Stimulated activated CD8-positive, alpha-beta memory T cell treated with anti-CD3 and anti-CD28 coated beads, Interleukin-12 subunit alpha, Interleukin-12 subunit beta, amount 100 ng/mL, for 24 hours (primary cell): Measurements from ENCODE around the gene RAB6B.

Experiments
- DNase-seq: peaks from one replicate; pipeline ENCODE4 v3.0.0-alpha.2; 2020; ENCODE audit errors: extremely low read depth

The RAB6B gene

DNA sequence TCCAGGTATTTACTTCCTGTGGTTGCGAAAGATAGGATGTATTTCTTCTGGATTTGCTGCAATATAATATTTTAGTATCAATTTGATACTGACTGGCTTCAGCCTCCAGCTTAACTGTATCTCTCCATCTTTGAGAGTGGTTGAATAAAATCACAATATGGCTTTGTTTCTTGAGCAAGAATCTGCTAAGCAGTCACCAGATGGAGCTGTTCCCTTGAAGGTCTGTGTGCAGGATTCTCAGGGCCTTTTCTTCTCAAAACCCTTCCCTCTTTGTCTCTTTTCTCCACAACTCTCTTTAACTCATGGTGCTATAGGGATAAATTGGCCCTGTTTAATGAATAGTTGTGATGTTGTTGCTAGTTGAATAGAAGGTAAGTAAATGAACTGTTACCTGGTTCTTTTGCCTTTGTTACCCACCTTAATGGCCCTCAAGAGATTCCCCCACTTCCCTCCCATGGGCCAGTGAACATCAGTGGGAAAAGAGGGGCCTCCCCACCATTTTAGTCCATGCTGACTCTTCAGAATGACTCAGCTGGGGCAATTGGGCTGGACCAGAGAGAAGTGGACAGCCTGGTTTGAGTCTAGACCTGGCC is 34.8 kb upstream of the RAB6B start:
- DNase-seq: no peak

DNA sequence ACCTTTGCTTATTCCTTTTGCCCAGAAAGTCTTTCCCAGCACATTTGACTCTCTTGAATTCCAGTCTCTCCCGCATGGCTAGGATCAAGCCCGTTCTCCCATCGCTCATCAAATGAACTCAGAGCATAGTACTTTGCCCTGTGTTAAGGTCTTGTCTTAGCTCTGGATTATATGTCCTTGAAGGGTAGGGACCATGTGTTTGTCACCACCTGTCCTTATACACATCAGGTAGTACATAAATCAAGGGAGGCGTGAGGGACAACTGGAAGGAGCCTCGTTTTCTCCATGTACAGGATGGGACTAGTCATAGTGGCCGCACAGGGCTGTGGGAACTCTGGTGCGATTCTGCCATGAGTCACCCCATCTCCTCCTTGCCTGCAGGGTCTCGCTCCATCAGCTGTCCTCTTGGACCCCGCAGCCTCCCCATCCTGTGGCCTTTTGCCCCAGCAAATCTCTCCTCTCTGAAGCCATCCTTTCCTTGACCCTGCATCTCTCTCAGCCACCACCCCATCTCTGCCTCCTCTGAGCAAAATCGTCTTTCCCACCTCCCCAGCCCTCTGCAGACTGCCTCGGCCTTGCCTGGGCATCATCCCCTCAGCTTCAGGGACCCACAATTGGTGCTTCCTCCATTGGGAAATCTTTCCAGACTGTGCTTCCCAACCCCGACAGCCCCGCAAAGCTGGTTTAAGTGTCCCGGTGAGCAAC is 33.4 kb upstream of the RAB6B start:
- no peak for DNase-seq

GRCh38 chr3:133928136-133928893 is 32.6 kb upstream of the RAB6B start:
- DNase-seq: no peak

DNA sequence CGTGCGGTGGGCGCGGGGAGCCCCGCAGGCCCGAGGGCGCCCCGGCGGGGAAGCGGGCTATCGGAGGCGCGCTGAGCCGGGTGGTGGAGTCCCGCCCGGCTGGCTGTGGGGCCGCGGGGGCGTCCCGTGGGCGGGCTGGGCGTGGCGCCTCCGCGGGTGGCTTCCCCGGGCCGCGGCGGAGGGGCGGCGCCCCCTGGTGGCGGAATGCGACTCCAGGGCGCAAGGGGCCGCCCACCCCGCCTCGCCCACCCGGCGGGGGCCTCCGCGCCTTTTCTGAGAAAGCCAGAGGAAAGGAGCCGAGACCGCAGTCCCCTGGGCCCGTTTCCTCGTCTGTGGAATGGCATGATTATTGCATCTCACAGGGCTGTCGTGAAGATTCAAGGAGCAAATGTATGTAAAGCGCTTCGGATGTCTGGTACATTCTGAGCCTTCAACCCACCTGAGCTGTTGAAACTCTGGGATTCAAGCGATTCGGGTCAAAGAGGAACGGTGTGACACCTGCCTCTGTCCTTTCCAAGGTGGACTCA is 31.9 kb upstream of the RAB6B start:
- peak; percentile 36 for DNase-seq

GRCh38 chr3:133926736-133927539 is 31.3 kb upstream of the RAB6B start:
- DNase-seq: no peak

DNA sequence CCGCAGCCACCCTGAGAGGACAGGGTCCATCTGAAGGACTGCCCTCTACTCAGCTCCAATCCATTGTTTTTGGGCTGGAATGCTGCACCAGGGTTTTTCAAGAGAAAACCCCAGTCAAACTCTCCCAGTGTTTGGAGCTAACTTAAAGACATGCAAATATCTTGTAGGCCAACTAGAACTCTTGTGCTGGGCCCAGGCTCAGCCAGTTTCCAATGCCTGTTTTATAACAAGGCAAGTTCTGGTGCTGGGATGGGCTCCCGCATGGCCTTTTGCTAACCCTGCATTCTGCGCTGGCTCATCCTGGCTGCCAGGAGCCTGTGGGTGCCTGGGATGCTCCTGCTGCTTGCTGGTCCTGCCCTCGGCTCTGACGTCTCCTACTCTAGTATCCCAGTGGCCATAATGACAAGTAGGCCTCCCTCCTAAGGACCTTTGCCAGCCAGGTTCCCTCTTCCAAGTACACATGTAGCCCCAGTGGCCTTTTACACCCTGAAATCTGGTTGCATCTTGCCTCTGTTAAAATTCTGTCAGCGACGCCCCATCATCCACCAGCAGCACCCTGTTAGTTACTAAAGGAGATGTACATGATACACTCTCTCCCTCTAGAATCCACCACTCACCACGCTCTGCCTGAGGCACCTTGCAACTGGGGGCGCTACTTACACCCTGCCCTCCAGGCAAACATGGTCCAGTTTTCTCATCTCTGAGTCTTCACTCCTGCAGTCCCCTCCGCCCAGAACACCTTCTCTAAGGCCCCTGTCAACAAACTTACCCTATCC is 30.5 kb upstream of the RAB6B start:
- DNase-seq: no peak

DNA sequence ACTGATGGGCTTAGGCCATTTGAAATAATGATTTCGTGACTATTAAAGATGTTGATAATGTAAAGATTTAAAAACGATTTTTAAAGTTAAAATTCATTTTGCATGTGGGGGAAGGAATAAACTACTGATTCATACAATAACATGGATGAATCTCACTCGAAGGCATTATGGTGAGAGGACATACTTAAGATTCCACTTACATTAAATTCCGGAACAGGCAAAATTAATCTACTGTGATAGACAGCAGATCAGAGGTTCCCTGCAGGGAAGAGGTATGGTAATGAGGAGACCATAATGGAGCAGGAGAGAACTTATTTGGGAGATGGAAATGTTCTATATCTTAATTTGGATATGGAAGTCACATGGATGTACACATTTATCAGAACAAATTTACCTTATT is 28.4 kb upstream of the RAB6B start:
- no peak for DNase-seq

DNA sequence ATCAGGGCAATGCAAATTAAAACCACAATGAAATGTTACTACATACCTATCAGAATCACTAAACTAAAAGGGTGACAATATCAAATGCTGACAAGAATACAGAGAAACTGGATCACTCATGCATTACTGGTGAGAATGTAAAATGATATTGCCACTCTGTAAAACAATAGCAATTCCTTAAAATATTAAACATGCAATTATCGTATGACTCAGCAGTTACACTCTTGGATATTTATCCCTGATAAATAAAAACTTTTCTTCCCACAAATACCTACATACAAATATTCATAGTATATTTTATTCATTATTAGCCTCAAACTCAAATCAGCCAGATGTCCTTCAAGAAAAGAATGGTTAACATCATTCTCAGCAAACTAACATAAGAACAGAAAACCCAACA is 25.9 kb upstream of the RAB6B start:
- DNase-seq: no peak

DNA sequence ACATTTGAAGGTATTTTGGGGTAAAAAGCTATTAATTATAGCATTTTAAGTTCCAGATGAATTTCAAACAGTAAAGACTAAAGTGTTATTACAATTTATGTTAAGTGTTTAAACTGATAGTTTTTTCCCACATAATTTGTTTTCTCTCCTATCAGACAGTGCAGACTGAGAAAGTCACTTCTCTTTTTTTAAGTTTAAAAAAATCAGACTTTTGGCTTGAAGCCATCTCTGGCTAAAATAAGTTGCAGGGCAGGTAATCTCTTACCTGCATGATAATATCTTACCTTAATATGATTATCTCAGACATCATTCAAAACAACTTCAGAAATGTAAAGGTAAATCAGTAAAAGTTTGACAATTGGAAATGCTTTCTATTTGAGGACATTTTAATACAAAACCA is 21.5 kb upstream of the RAB6B start:
- DNase-seq: no peak

GRCh38 chr3:133915685-133916658 is 20.3 kb upstream of the RAB6B start:
- no peak for DNase-seq

DNA sequence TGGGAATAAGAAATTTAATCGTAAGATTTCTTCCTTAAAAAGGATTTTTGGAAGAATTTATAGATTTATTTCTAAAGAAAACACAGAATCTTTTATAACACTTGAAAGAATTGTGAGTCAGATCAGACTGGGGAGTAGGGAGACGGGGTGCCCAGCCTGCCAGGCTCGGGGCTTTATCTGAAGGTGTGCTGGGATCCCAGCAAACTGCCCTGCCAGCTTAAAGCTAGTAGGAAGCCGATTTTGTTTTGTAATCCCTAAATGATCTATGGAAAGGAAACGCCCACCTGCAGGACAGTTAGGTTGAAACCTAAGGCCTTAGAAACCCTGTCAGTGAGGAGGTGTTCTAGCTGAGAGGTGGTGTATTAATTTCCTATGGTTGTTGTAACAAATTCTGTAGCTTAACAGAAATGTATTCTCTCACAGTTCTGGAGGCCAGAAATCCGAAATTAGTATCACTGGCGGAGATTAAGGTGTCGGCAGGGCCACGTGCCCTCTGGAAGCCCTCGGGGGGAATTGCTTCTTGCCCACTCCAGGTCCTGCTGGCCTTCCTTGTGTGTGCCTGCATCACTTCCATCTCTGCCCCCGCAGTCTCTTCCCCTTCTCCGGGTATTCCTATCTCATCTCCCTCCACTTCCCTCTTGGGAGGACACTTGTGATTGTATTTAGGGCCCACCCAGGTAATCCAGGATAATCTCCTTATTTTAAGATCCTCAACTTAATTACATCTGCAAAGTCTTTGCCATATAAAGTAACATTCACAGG is 19.3 kb upstream of the RAB6B start:
- no peak for DNase-seq

GRCh38 chr3:133910422-133910821 is 14.7 kb upstream of the RAB6B start:
- DNase-seq: no peak

- no peak for DNase-seq
These were observed 9.7 kb upstream of the RAB6B start for GRCh38 chr3:133905376-133905775.

GRCh38 chr3:133901847-133902246 is 6.2 kb upstream of the RAB6B start:
- no peak for DNase-seq

DNA sequence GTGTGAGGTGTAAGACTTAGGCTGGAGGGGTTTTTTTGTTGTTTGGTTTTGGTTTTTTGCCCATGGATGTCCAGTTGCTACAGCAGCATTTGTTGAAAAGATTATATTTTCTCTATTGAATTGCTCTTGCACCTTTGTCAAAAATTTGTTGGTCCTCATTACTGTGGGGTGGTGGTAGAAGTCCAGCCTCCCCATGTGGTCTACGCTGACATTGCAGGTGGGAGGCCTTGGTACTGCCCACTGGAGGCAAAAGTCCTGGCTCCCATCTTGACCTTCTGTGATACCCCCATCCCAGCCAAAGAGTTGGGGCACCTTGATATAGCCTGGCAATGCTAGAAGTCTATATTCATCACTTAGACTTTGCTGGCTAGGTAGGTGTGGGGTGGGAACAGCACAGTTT is 5.4 kb upstream of the RAB6B start:
- DNase-seq: no peak

DNA sequence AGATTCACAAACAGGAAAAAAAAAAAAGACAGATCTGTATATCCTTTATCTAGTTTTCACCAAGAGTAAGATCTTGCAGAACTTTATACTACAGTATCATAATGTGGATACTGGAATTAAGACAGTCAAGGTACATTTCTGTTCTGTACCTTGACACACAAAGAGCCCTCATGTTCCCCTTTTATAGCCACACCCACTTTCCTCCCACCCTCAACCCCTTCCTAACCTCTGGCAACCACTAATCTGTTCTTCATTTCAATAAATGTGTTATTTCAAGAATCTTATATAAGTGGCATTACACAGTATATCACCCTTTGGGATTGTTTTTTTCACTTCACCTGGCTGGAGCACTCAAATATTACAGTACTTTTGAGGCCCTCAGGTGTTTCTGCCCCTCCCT is 3.6 kb upstream of the RAB6B start:
- DNase-seq: no peak

GRCh38 chr3:133897547-133897946 is 1.9 kb upstream of the RAB6B start:
- DNase-seq: no peak

- DNase-seq: no peak
These were observed 500 bp upstream of the RAB6B start for GRCh38 chr3:133896002-133896761.
